ENCODE measurements around the gene SELENON. TPM values are rescaled to one million over a fixed set of nuclear protein-coding genes. Genes with fewer than 3 reads are reported as not detected.

The SELENON gene
- total and polyA plus RNA-seq, 2 experiments from 2014 or later: 9.0 to 49.7 TPM

- H3K4me3 ChIP-seq: no peak overlapping the region
- in situ Hi-C loops (cut with MboI): no loop called here
- WGBS, 2 experiments (ENCODE audit: low coverage in 1 of 2, low lambda C conversion rate in 2 of 2, missing lambda C conversion rate in 2 of 2): 74 to 76% methylated on average over 16 of the region's 16 CpGs
Measured at GRCh38 chr1:25774921-25775771, 24.8 kb upstream of the SELENON start.

GRCh38 chr1:25779388-25779787, 20.6 kb upstream of the SELENON start:
- Histone ChIP-seq H4K20me1 (ENCODE audit: insufficient read depth) (no peaks in the 10 kb centered on the region), H3K4me2 (ENCODE audit: unreplicated experiment) (no peak overlapping the region), H3F3A (ENCODE audit: insufficient read depth) (no peaks in the 10 kb centered on the region), H3K79me2 (ENCODE audit: insufficient read depth) (no peaks in the 10 kb centered on the region), H3K9me3 (ENCODE audit: low read depth) (no peaks in the 10 kb centered on the region), H3K36me3 (ENCODE audit: low read depth) (no peaks in the 10 kb centered on the region), H3K9ac (no peak overlapping the region), H3K9me2 (ENCODE audit: insufficient read depth) (no peaks in the 10 kb centered on the region), H3K4me1 (ENCODE audit: insufficient read depth) (no peaks in the 10 kb centered on the region), H3K27me3 (replicated peaks; ENCODE audit: insufficient read depth) (no peaks in the 10 kb centered on the region), H3K27ac (no peak overlapping the region), H3K4me3 (no peak overlapping the region), H2AFZ (no peak overlapping the region)
- WGBS, 2 experiments (ENCODE audit: low coverage in 1 of 2, low lambda C conversion rate in 2 of 2, missing lambda C conversion rate in 2 of 2): 94 to 96% methylated on average over 8 of the region's 8 CpGs
- no peak for DNase-seq
- in situ Hi-C loops (cut with MboI): no loop called here
- no peak for TF ChIP-seq EZH2 (IDR thresholded peaks at IDR 0.05; ENCODE audit: insufficient read depth, poor library complexity, severe bottlenecking)
- no peak for TF ChIP-seq EZH2phosphoT487 (IDR thresholded peaks at IDR 0.05; ENCODE audit: insufficient read depth, low read depth)

More at GRCh38 chr1:25774921-25775771, 24.8 kb upstream of the SELENON start:
- H3K27ac ChIP-seq: no peak overlapping the region
- TF ChIP-seq EZH2phosphoT487 (IDR thresholded peaks at IDR 0.05; ENCODE audit: insufficient read depth, low read depth) (no peak), EZH2 (IDR thresholded peaks at IDR 0.05; ENCODE audit: insufficient read depth, poor library complexity, severe bottlenecking) (no peak)
- H3K4me1 ChIP-seq (ENCODE audit: insufficient read depth): no peaks in the 10 kb centered on the region
- no peak overlapping the region for H3K4me2 ChIP-seq (ENCODE audit: unreplicated experiment)
- H2AFZ ChIP-seq: no peak overlapping the region
- no peaks in the 10 kb centered on the region for H3F3A ChIP-seq (ENCODE audit: insufficient read depth)
- H4K20me1 ChIP-seq (ENCODE audit: insufficient read depth): no peaks in the 10 kb centered on the region
- no peaks in the 10 kb centered on the region for H3K36me3 ChIP-seq (ENCODE audit: low read depth)
- H3K9ac ChIP-seq: no peak overlapping the region
- H3K27me3 ChIP-seq (replicated peaks; ENCODE audit: insufficient read depth): no peaks in the 10 kb centered on the region
- no peaks in the 10 kb centered on the region for H3K79me2 ChIP-seq (ENCODE audit: insufficient read depth)
- H3K9me2 ChIP-seq (ENCODE audit: insufficient read depth): no peaks in the 10 kb centered on the region
- no peak for DNase-seq
- no peaks in the 10 kb centered on the region for H3K9me3 ChIP-seq (ENCODE audit: low read depth)

GRCh38 chr1:25779894-25780293, 20.1 kb upstream of the SELENON start:
- Histone ChIP-seq H3K27ac (no peak overlapping the region), H3F3A (ENCODE audit: insufficient read depth) (no peaks in the 10 kb centered on the region), H3K4me3 (no peak overlapping the region), H4K20me1 (ENCODE audit: insufficient read depth) (no peaks in the 10 kb centered on the region), H3K4me1 (ENCODE audit: insufficient read depth) (no peaks in the 10 kb centered on the region), H3K9me2 (ENCODE audit: insufficient read depth) (no peaks in the 10 kb centered on the region), H3K79me2 (ENCODE audit: insufficient read depth) (no peaks in the 10 kb centered on the region), H3K27me3 (replicated peaks; ENCODE audit: insufficient read depth) (no peaks in the 10 kb centered on the region), H3K36me3 (ENCODE audit: low read depth) (no peaks in the 10 kb centered on the region), H3K4me2 (ENCODE audit: unreplicated experiment) (no peak overlapping the region), H3K9ac (no peak overlapping the region), H3K9me3 (ENCODE audit: low read depth) (no peaks in the 10 kb centered on the region), H2AFZ (no peak overlapping the region)
- 85 to 87% methylated on average over 4 of the region's 4 CpGs for WGBS, 2 experiments (ENCODE audit: low coverage in 1 of 2, low lambda C conversion rate in 2 of 2, missing lambda C conversion rate in 2 of 2)
- no peak for DNase-seq
- no peak for TF ChIP-seq EZH2phosphoT487 (IDR thresholded peaks at IDR 0.05; ENCODE audit: insufficient read depth, low read depth)
- TF ChIP-seq EZH2 (IDR thresholded peaks at IDR 0.05; ENCODE audit: insufficient read depth, poor library complexity, severe bottlenecking): no peak
- in situ Hi-C loops (cut with MboI): no loop called here

GRCh38 chr1:25780318-25781129, 19.5 kb upstream of the SELENON start:
- no peak for DNase-seq
- H3K4me2 ChIP-seq (ENCODE audit: unreplicated experiment): no peak overlapping the region
- no peaks in the 10 kb centered on the region for H3K27me3 ChIP-seq (replicated peaks; ENCODE audit: insufficient read depth)
- no peak overlapping the region for H2AFZ ChIP-seq
- H3K4me1 ChIP-seq (ENCODE audit: insufficient read depth): no peaks in the 10 kb centered on the region
- no peaks in the 10 kb centered on the region for H3K36me3 ChIP-seq (ENCODE audit: low read depth)
- no peaks in the 10 kb centered on the region for H3K79me2 ChIP-seq (ENCODE audit: insufficient read depth)
- H3K9me3 ChIP-seq (ENCODE audit: low read depth): no peaks in the 10 kb centered on the region
- 90 to 95% methylated on average over 14 of the region's 14 CpGs for WGBS, 2 experiments (ENCODE audit: low coverage in 1 of 2, low lambda C conversion rate in 2 of 2, missing lambda C conversion rate in 2 of 2)
- H3K9ac ChIP-seq: no peak overlapping the region
- no peaks in the 10 kb centered on the region for H3K9me2 ChIP-seq (ENCODE audit: insufficient read depth)
- no peaks in the 10 kb centered on the region for H3F3A ChIP-seq (ENCODE audit: insufficient read depth)
- in situ Hi-C loops (cut with MboI): no loop called here
- no peak for TF ChIP-seq EZH2phosphoT487 (IDR thresholded peaks at IDR 0.05; ENCODE audit: insufficient read depth, low read depth)
- TF ChIP-seq EZH2 (IDR thresholded peaks at IDR 0.05; ENCODE audit: insufficient read depth, poor library complexity, severe bottlenecking): no peak
- H3K4me3 ChIP-seq: no peak overlapping the region
- no peak overlapping the region for H3K27ac ChIP-seq
- H4K20me1 ChIP-seq (ENCODE audit: insufficient read depth): no peaks in the 10 kb centered on the region

Data from GM23248 (cell line).